HL-60 (cell line): ENCODE results near the gene TUNAR.

Experiments used
- DNase-seq, 2 experiments: peaks; one replicate each; pipeline ENCODE4 v3.0.0-alpha.2; 2010 to 2020; ENCODE audit warnings: low read depth in 1 of 2, low spot score in 1 of 2
- H3K27ac ChIP-seq: fragments of 250-450 bp; sonication (Bioruptor Pico); replicated peaks from 2 replicates; pipeline ENCODE4 v1.5.1; 2020; ENCODE audit warnings: mild to moderate bottlenecking, moderate library complexity
- H3K27me3 ChIP-seq: fragments of 250-450 bp; sonication (Bioruptor Pico); 2 replicates; pipeline ENCODE4 v1.5.1; 2021; ENCODE audit warnings: mild to moderate bottlenecking, moderate library complexity; ENCODE audit not compliant: insufficient read depth, poor library complexity, severe bottlenecking
- H3K4me3 ChIP-seq: replicated peaks from 2 replicates; pipeline ENCODE4 v1.5.1; 2011; ENCODE audit warnings: mild to moderate bottlenecking, control low read depth, low read length; ENCODE audit not compliant: insufficient read depth
- GABPA ChIP-seq: IDR thresholded peaks from 2 replicates; pipeline ENCODE4 v1.6.1; 2012; ENCODE audit warnings: low read depth
- POLR2AphosphoS5 ChIP-seq: IDR thresholded peaks from 2 replicates; pipeline ENCODE4 v1.6.1; 2012; ENCODE audit warnings: low read depth
- SPI1 ChIP-seq: IDR thresholded peaks from 2 replicates; pipeline ENCODE4 v1.6.1; 2012; ENCODE audit warnings: low read depth, mild to moderate bottlenecking, borderline replicate concordance
- TF ChIP-seq, protein P1 (sequence below): IDR thresholded peaks from 2 replicates; pipeline ENCODE4 v1.6.1; 2012; ENCODE audit warnings: low read depth; ENCODE audit not compliant: insufficient replicate concordance
- TF ChIP-seq, protein P2 (sequence below): IDR thresholded peaks from one replicate; pipeline ENCODE4 v1.5.1; 2011; ENCODE audit warnings: low read length, control low read depth, inconsistent platforms; ENCODE audit not compliant: insufficient read depth

TUNAR gene

DNA sequence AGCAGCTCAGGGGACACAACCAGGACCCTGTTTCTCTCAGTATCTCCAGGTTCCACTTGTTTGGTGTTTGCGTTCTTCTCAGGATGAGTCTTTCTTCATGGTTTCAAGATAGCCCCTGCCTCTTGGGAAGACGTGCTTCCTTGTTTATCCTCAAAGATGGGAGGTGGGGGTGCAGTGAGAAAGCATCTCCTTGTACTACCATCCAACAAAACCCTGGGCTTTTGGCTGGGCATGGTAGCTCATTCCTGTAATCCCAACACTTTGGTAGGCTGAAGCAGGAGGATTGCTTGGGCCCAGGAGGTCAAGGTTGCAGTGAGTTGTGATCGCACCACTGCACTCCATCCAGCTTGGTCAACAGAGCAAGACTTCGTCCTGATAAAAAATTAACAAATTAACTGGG, 21.0 kb upstream of the TUNAR start:
- Histone ChIP-seq H3K4me3 (no peak overlapping the region), H3K27ac (no peak overlapping the region), H3K27me3 (peaks cover 2% of the 10 kb centered on the region)
- DNase-seq = no peak
- no peak for TF ChIP-seq GABPA
- no peak for TF ChIP-seq POLR2AphosphoS5
- TF ChIP-seq, protein P1, sequence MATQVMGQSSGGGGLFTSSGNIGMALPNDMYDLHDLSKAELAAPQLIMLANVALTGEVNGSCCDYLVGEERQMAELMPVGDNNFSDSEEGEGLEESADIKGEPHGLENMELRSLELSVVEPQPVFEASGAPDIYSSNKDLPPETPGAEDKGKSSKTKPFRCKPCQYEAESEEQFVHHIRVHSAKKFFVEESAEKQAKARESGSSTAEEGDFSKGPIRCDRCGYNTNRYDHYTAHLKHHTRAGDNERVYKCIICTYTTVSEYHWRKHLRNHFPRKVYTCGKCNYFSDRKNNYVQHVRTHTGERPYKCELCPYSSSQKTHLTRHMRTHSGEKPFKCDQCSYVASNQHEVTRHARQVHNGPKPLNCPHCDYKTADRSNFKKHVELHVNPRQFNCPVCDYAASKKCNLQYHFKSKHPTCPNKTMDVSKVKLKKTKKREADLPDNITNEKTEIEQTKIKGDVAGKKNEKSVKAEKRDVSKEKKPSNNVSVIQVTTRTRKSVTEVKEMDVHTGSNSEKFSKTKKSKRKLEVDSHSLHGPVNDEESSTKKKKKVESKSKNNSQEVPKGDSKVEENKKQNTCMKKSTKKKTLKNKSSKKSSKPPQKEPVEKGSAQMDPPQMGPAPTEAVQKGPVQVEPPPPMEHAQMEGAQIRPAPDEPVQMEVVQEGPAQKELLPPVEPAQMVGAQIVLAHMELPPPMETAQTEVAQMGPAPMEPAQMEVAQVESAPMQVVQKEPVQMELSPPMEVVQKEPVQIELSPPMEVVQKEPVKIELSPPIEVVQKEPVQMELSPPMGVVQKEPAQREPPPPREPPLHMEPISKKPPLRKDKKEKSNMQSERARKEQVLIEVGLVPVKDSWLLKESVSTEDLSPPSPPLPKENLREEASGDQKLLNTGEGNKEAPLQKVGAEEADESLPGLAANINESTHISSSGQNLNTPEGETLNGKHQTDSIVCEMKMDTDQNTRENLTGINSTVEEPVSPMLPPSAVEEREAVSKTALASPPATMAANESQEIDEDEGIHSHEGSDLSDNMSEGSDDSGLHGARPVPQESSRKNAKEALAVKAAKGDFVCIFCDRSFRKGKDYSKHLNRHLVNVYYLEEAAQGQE = no peak
- no peak for TF ChIP-seq SPI1
- TF ChIP-seq, protein P2, sequence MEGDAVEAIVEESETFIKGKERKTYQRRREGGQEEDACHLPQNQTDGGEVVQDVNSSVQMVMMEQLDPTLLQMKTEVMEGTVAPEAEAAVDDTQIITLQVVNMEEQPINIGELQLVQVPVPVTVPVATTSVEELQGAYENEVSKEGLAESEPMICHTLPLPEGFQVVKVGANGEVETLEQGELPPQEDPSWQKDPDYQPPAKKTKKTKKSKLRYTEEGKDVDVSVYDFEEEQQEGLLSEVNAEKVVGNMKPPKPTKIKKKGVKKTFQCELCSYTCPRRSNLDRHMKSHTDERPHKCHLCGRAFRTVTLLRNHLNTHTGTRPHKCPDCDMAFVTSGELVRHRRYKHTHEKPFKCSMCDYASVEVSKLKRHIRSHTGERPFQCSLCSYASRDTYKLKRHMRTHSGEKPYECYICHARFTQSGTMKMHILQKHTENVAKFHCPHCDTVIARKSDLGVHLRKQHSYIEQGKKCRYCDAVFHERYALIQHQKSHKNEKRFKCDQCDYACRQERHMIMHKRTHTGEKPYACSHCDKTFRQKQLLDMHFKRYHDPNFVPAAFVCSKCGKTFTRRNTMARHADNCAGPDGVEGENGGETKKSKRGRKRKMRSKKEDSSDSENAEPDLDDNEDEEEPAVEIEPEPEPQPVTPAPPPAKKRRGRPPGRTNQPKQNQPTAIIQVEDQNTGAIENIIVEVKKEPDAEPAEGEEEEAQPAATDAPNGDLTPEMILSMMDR = no peak

DNA sequence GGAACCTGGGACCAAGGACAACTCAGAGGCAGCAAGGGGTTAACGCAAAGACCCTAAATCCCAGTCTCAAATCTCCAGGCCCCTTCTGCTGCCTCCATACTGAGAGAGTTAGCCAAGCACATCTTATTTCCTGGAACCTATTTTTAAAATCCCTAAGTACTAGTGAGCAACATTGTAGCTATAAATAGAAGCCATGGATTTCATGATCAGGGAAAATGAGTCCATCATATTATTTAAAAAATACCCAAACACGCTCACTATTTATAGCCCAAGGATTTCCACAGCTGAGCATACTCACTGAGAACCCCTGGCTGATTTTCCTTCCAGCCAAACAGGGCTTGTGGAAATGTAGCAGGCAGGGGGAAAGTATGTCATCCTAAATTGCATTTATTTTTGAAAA, 19.4 kb upstream of the TUNAR start:
- H3K27me3 ChIP-seq = peaks cover 2% of the 10 kb centered on the region
- no peak for DNase-seq
- no peak overlapping the region for H3K27ac ChIP-seq
- TF ChIP-seq SPI1 (no peak), GABPA (no peak), POLR2AphosphoS5 (no peak)
- TF ChIP-seq, protein P1 = no peak
- TF ChIP-seq, protein P2 = no peak
- H3K4me3 ChIP-seq = no peak overlapping the region

DNA sequence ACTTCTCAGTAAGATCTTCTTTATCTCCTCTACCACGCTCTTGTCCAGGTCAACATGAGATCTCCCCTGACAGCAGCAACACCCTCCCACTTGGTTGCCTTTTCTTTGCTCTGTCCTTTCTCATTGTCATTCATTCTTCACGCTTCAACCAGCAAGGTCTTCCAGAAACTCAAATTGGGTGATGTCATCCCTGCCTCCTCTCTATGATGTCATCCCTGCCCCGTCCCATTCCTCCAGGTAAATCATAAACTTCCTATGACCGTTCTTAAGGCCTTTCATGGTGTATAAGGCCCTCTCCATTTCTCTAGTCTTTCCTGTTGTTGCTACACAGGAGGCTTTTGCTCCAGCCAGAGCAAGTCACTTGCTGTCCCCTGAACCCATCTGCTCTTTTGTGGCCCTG, 17.7 kb upstream of the TUNAR start:
- peaks cover 2% of the 10 kb centered on the region for H3K27me3 ChIP-seq
- H3K27ac ChIP-seq = no peak overlapping the region
- no peak for TF ChIP-seq SPI1
- TF ChIP-seq, protein P1 = no peak
- no peak for TF ChIP-seq GABPA
- TF ChIP-seq, protein P2 = no peak
- TF ChIP-seq POLR2AphosphoS5 = no peak
- no peak for DNase-seq
- H3K4me3 ChIP-seq = no peak overlapping the region
